Adrenal gland (tissue), 5 donors: ENCODE results near the gene GDF2.

Experiments
- CTCF ChIP-seq, 6 experiments: fragments of 450-650 bp in 4 of 6; fragments of 200-600 bp in 2 of 6; sonication (generic) in 1 of 6; IDR thresholded peaks; 1 replicate in 5 of 6; 2 replicates in 1 of 6; pipeline versions ENCODE4 v1.5.1 to v1.8.0; 2016 to 2021; ENCODE audit warnings: antibody characterized with exemption in 6 of 6, mild to moderate bottlenecking in 2 of 6, moderate library complexity in 1 of 6
- POLR2A ChIP-seq, 2 donors: fragments of 450-650 bp; IDR thresholded peaks; one replicate each; pipeline ENCODE4 v1.6.1; 2017; ENCODE audit warnings: antibody characterized with exemption in 2 of 2, mild to moderate bottlenecking in 2 of 2, moderate library complexity in 1 of 2
- donor health status: DM: no; HTN: no; CAD: no.

DNA sequence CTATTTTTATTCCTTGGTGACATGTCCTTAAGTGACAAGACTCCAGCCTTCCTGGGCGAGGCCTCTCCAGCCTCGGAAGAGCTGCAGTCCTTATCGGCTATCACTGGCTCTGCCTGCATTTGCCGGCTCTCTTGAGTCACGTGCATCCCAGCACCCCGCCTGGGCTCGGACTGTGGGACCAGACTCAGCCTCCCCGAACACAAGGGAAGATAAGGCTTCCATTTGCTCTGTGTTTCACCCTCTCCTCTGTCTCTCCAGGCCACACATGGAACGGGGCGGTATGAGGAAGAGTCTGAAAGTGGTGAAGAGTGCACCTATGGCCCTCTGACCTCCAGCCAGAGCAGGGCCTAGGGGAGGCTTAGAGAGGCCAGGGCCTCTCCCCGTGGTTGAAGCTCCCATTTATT lies 4.7 kb downstream of the GDF2 start:
- TF ChIP-seq CTCF (IDR thresholded peaks at IDR 0.05) (no peak), POLR2A (IDR thresholded peaks at IDR 0.05) (no peak)
